Stimulated activated CD4-positive, alpha-beta T cell treated with anti-CD3 and anti-CD28 coated beads, Interleukin-12 subunit alpha, Interleukin-12 subunit beta, amount 100 ng/mL, for 24 hours (primary cell): ENCODE data around the gene TRAF4.
A peak's percentile ranks its signal among the peaks of the same experiment; 100 is the strongest.
"Not testable (repeated sequence)": the region's sequence is repeated elsewhere in the genome, so short reads cannot be mapped to it uniquely, and the experiment has no call there.

Source experiments
- DNase-seq, 2 experiments: peaks; one replicate each; pipeline ENCODE4 v3.0.0-alpha.2; 2020; ENCODE audit warnings: low read depth in 2 of 2

Gene TRAF4

GRCh38 chr17:28715217-28715616 is 28.6 kb upstream of the TRAF4 start:
- DNase-seq = no peak

GRCh38 chr17:28716740-28717577 is 26.9 kb upstream of the TRAF4 start:
- no peak for DNase-seq

GRCh38 chr17:28717578-28718332 is 26.1 kb upstream of the TRAF4 start, which contains the start of gene RAB34:
Gene RAB34 (minus strand): TSS chr17:28717868. CDS start chr17:28717266, 602 bp downstream.
- no peak for DNase-seq

GRCh38 chr17:28718333-28719020 is 25.3 kb upstream of the TRAF4 start:
- no peak for DNase-seq

GRCh38 chr17:28719021-28719433 is 24.8 kb upstream of the TRAF4 start:
- no peak for DNase-seq

GRCh38 chr17:28720247-28720996 is 23.4 kb upstream of the TRAF4 start:
- DNase-seq = no peak

GRCh38 chr17:28720997-28721329 is 22.8 kb upstream of the TRAF4 start:
- DNase-seq = not testable (repeated sequence)

GRCh38 chr17:28722417-28723158 is 21.2 kb upstream of the TRAF4 start:
- DNase-seq = no peak

- no peak for DNase-seq
Observed at GRCh38 chr17:28723159-28723835, 20.5 kb upstream of the TRAF4 start.

GRCh38 chr17:28723836-28724499 is 19.8 kb upstream of the TRAF4 start:
- DNase-seq = not testable (repeated sequence)

- no peak for DNase-seq
Observed at GRCh38 chr17:28724500-28725165, 19.2 kb upstream of the TRAF4 start.

- DNase-seq = peak in 1 of 2 experiments; percentile 32
Observed at GRCh38 chr17:28725166-28725659, 18.6 kb upstream of the TRAF4 start.

- peak in 1 of 2 experiments; percentile 61 for DNase-seq
Observed at GRCh38 chr17:28725660-28726225, 18.1 kb upstream of the TRAF4 start.

GRCh38 chr17:28726226-28726626 is 17.6 kb upstream of the TRAF4 start, which contains the start of gene TLCD1:
Gene TLCD1 (minus strand): TSS chr17:28726233. CDS start chr17:28726097, 136 bp downstream.
- peak; percentile 60 to 76 for DNase-seq

GRCh38 chr17:28726627-28727491 is 17.0 kb upstream of the TRAF4 start:
- DNase-seq = peak; percentile 88 to 92

GRCh38 chr17:28728364-28729200 is 15.2 kb upstream of the TRAF4 start, which contains the start of gene NEK8:
Gene NEK8 (plus strand): TSS chr17:28728788. CDS start chr17:28728814, 26 bp downstream.
- peak; percentile 92 to 99 for DNase-seq
